ENCODE results near the gene SLC4A7. TPM values are rescaled to one million over a fixed set of nuclear protein-coding genes. Genes with fewer than 3 reads are reported as not detected.
"Not testable (repeated sequence)": the region's sequence is repeated elsewhere in the genome, so short reads cannot be mapped to it uniquely, and the experiment has no call there.

The SLC4A7 gene
- total RNA-seq, 4 donors from 2014 or later: 7.5 to 19.8 (median 12.8) TPM

DNA sequence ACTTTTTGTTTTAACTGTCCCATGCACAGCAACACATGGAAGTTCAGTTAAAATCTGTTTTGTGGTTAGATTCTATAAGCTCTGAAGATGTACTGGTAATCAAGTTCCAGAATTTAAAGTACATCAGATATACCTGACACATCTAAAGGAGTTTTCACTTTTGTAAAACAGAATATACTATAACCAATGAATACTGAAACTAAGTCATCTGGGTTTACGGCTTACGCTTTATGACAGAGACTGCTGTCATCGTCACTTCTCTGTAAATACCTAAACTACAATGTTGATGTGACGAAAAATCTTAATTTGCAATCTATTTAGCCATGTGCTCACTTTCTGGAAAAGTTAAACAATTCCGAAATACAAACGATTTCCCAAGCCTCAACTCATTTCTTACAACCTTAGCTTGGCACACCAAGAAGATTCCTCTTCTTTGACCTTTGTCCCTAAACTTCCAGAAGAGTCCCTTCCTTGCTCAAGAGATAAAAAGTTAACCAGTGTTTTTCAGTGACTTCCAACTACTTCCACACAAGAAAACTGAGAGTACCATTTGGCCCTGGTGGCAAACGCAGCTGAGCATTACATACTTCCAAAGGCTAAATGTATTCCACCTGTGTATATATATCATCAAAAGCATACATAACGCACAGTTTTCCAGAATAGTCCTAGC is 58.2 kb downstream of the SLC4A7 start:
- ATAC-seq (no peak), DNase-seq (no peak)
- in situ Hi-C loops (cut with MboI; ENCODE audit: low sequenced_read_pairs in 4 of 4): no loop called here
- peaks cover 13 to 20% of the 10 kb centered on the region in 2 donors for H3K4me1 ChIP-seq
- intact Hi-C loops (cut with DNase I; ENCODE audit: low total_unique reads): no loop called here
- no peak for TF ChIP-seq POLR2A (IDR thresholded peaks at IDR 0.05)
- TF ChIP-seq, protein P1, sequence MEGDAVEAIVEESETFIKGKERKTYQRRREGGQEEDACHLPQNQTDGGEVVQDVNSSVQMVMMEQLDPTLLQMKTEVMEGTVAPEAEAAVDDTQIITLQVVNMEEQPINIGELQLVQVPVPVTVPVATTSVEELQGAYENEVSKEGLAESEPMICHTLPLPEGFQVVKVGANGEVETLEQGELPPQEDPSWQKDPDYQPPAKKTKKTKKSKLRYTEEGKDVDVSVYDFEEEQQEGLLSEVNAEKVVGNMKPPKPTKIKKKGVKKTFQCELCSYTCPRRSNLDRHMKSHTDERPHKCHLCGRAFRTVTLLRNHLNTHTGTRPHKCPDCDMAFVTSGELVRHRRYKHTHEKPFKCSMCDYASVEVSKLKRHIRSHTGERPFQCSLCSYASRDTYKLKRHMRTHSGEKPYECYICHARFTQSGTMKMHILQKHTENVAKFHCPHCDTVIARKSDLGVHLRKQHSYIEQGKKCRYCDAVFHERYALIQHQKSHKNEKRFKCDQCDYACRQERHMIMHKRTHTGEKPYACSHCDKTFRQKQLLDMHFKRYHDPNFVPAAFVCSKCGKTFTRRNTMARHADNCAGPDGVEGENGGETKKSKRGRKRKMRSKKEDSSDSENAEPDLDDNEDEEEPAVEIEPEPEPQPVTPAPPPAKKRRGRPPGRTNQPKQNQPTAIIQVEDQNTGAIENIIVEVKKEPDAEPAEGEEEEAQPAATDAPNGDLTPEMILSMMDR (IDR thresholded peaks at IDR 0.05 in 4 of 5, conservative IDR thresholded peaks at IDR 0.05 in 1 of 5): no peak
- H3K9me3 ChIP-seq: no peaks in the 10 kb centered on the region
- no peak overlapping the region for H3K4me3 ChIP-seq
- peaks cover 0 to 14% of the 10 kb centered on the region in 2 donors for H3K36me3 ChIP-seq
- no peaks in the 10 kb centered on the region for H3K27me3 ChIP-seq
- no peak overlapping the region for H3K27ac ChIP-seq

DNA sequence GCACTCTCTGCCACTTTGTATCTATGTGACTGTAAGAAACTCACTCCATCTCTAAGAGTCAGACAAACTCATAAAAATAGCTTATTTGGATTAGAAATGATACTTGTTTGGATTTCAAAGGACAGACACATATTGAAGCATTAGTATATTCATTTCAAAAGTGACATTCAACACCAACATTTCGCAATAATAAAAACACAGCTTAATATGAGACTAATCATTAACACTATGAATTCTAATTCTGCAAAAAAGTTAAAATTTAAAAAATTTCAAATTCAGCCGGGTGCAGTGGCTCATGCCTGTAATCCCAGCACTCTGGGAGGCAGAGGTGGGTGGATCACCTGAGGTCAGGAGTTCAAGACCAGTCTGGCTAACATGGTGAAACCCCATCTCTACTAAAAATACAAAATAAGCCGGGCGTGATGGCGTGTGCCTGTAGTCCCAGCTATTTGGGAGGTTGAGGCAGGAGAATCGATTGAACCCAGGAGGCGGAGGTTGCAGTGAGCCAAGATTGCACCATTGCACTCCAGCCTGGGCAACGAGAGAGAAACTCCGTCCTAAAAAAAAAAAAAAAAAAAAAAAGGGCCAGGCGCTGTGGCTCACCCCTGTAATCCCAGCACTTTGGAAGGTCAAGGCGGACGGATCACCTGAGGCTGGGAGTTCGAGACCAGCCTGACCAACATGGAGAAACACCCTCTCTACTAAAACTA is 59.2 kb downstream of the SLC4A7 start:
- in situ Hi-C loops (cut with MboI; ENCODE audit: low sequenced_read_pairs in 4 of 4); H3K27me3 ChIP-seq; ATAC-seq; H3K27ac ChIP-seq; DNase-seq; intact Hi-C loops (cut with DNase I; ENCODE audit: low total_unique reads); H3K4me3 ChIP-seq; H3K9me3 ChIP-seq: not testable (repeated sequence)
- Histone ChIP-seq H3K4me1 (peaks cover 13 to 20% of the 10 kb centered on the region in 2 donors), H3K36me3 (peaks cover 0 to 15% of the 10 kb centered on the region in 2 donors)

DNA sequence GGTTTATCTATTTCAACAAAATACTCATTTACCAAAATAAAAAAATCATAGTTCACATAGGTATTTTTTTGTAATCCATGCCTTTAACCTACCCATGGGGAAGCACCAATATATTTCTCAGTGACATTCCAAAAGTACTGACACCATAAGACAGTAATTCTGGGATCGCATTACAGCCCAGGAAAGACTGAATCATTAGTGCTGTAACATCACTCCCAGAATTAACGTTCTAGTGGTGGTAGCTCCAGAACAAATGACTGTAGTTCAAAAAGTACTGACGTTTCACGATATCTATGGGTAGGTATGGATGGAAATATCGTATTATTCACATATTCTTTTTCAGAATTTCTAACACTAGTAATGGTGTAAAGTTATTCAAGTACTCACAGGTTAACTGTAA is 60.7 kb downstream of the SLC4A7 start:
- H3K36me3 ChIP-seq: peaks cover 0 to 25% of the 10 kb centered on the region in 2 donors
- ATAC-seq (peak; percentile 95), DNase-seq (no peak)
- H3K4me1 ChIP-seq: peaks cover 13 to 20% of the 10 kb centered on the region in 2 donors
- peak overlapping the region; percentile 22 to 32 (median 28) for H3K27ac ChIP-seq
- in situ Hi-C loops (cut with MboI; ENCODE audit: low sequenced_read_pairs in 4 of 4) (no loop called here), intact Hi-C loops (cut with DNase I; ENCODE audit: low total_unique reads) (no loop called here)
- no peak overlapping the region for H3K4me3 ChIP-seq
- H3K27me3 ChIP-seq: no peaks in the 10 kb centered on the region
- TF ChIP-seq, protein P1 (IDR thresholded peaks at IDR 0.05 in 4 of 5, conservative IDR thresholded peaks at IDR 0.05 in 1 of 5): no peak
- TF ChIP-seq POLR2A (IDR thresholded peaks at IDR 0.05): no peak
- no peaks in the 10 kb centered on the region for H3K9me3 ChIP-seq

DNA sequence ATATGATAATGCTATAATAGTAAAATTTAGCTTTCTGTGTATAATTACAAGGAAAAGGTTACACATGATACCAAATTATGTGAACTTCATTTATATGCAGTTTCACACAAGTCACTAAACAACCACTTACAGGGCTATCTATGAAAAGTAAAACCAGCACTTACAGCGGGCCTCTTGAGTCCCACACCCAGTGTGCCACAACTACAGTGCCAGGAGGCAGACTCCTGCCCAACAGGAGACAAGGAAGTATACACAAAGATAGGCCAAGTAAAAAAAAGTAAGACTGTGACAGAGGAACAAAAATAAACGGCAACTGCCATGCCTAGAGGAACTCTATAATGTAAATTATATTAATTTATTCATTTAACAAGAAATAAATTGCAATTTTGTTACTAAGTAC is 61.6 kb downstream of the SLC4A7 start:
- H3K9me3 ChIP-seq: no peaks in the 10 kb centered on the region
- ATAC-seq: no peak
- peaks cover 13 to 20% of the 10 kb centered on the region in 2 donors for H3K4me1 ChIP-seq
- H3K27ac ChIP-seq: peak overlapping the region in 3 of 4 donors; percentile 22 to 32 (median 28)
- no peak overlapping the region for H3K4me3 ChIP-seq
- H3K27me3 ChIP-seq: no peaks in the 10 kb centered on the region
- in situ Hi-C loops (cut with MboI; ENCODE audit: low sequenced_read_pairs in 4 of 4): no loop called here
- TF ChIP-seq, protein P1 (IDR thresholded peaks at IDR 0.05 in 4 of 5, conservative IDR thresholded peaks at IDR 0.05 in 1 of 5): no peak
- DNase-seq: no peak
- peaks cover 0 to 25% of the 10 kb centered on the region in 2 donors for H3K36me3 ChIP-seq
- intact Hi-C loops (cut with DNase I; ENCODE audit: low total_unique reads): no loop called here

DNA sequence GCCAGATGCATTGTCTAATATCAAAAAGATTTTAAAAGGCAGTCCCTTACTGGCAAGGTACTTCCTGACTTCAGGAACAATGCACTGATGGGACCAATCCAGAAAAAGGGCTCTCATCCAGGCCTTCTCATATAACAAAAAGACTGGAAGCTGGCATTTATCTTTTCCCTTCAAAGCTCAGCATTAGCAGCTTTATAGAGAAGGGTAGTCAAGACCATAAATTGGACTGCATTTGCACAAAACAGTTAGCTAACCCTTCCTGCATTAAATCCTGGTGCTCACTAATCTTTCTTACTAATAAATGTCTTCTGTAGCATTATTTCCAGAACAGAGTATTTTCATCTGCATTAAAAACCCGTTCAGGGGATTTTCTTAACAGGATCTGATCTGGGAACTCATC is 69.0 kb downstream of the SLC4A7 start:
- TF ChIP-seq, protein P1 (IDR thresholded peaks at IDR 0.05 in 4 of 5, conservative IDR thresholded peaks at IDR 0.05 in 1 of 5): no peak
- no peak for TF ChIP-seq POLR2A (IDR thresholded peaks at IDR 0.05)
- in situ Hi-C loops (cut with MboI; ENCODE audit: low sequenced_read_pairs in 4 of 4) (no loop called here), intact Hi-C loops (cut with DNase I; ENCODE audit: low total_unique reads) (no loop called here)
- Histone ChIP-seq H3K36me3 (peaks cover 0 to 28% of the 10 kb centered on the region in 2 donors), H3K4me1 (no peaks in the 10 kb centered on the region), H3K27ac (no peak overlapping the region), H3K27me3 (no peaks in the 10 kb centered on the region), H3K4me3 (no peak overlapping the region), H3K9me3 (no peaks in the 10 kb centered on the region)
- ATAC-seq (no peak), DNase-seq (no peak)

Data from gastrocnemius medialis (tissue), 4 donors.